ENCODE data around the gene NLRP4.
"Not testable (repeated sequence)": the region's sequence is repeated elsewhere in the genome, so short reads cannot be mapped to it uniquely, and the experiment has no call there.

The NLRP4 gene

GRCh38 chr19:55901369-55902079 lies 65.2 kb downstream of the NLRP4 start:
- no peak for DNase-seq

GRCh38 chr19:55902080-55902751 lies 65.9 kb downstream of the NLRP4 start:
- no peak for DNase-seq

- DNase-seq, result no peak
These were observed 70.9 kb downstream of the NLRP4 start for GRCh38 chr19:55907286-55907685.

GRCh38 chr19:55907746-55908145 lies 71.4 kb downstream of the NLRP4 start:
- DNase-seq, result no peak

GRCh38 chr19:55909801-55910200 lies 73.5 kb downstream of the NLRP4 start:
- DNase-seq, result no peak

GRCh38 chr19:55912916-55913315 lies 76.6 kb downstream of the NLRP4 start:
- DNase-seq, result no peak

- DNase-seq, result no peak
These were observed 77.4 kb downstream of the NLRP4 start for GRCh38 chr19:55913643-55914268.

- no peak for DNase-seq
These were observed 87.2 kb downstream of the NLRP4 start for GRCh38 chr19:55923556-55923955.

- DNase-seq, result no peak
These were observed 91.7 kb downstream of the NLRP4 start for GRCh38 chr19:55927991-55928390.

- DNase-seq, result not testable (repeated sequence)
These were observed 92.9 kb downstream of the NLRP4 start for GRCh38 chr19:55929258-55929657.

GRCh38 chr19:55930996-55931515 lies 94.7 kb downstream of the NLRP4 start:
- no peak for DNase-seq

Measured in NCI-H774 (cell line).